Amygdala (tissue), 56 donors: ENCODE data around the gene PLCB1.

Experiments used
- DNase-seq, 56 donors: peaks; one replicate each; lab custom pipeline; 2025; lab: John Stamatoyannopoulos, UW

Gene PLCB1

DNA sequence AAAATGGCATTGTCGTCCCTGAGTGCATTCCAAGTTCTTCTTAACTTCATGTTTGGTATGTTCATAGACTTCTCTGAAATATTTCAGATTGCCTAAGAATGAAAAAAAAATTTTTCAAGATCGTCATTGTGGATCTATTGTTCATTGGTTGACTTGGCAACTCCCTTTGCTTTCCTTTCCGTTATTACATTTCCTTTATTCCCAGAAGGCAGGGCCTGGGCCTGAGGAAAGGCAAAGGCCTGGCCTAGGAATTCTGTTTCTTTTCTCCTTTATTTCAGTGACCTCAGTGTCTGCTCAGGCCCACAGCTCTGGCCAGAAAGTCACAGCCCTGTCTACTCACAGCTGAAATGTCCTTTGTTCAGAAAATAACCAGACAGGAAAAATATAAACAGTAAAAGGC is 535.2 kb downstream of the PLCB1 start:
- no peak for DNase-seq

DNA sequence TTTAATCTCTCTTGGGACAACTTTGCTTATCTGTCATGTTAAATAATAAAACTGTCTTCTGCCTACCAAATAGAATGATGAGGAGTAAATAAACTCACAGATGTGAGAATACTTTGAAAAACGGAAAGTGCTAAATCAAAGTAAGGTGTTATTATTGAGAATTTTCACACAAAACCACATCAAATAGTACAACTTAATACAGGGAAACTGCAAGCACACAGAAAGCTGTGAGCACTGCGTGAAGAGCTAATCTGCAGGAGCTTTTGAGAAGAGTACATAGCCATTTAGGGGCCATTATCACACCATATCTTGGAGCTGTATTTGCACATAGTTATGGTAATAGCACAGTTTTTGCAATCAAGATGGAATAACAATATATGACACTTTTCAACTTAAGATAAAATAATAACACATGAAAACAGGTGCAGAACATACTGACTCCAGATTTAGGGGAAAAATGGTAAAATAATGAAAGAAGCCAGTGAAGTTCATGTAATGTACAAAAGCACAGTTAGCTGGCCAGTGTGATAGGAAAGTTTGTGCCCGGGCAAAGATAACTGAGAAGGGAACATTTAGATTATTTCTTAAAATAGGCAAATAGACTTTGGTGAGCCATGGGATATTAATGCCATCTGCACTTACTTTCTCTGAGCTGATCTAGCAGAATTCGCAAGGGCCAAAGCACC is 538.3 kb downstream of the PLCB1 start:
- no peak for DNase-seq

DNA sequence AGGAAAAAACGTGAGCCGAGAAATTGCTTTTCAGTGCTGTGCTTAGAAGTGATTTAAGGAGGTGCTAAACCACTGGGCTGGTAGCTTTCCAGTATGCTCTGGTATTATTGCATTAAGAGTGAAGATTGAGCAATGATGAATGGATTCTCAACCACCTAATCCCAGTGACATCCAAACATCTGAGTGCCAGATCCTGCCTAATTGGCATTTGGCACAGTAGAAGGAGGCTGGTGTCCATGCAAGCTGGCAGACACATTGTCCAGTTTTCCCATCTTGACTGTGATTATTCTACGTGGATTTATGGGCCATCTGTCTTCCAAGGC is 538.8 kb downstream of the PLCB1 start:
- no peak for DNase-seq

GRCh38 chr20:8671370-8671961 is 539.4 kb downstream of the PLCB1 start:
- no peak for DNase-seq

GRCh38 chr20:8673116-8673515 is 541.0 kb downstream of the PLCB1 start:
- no peak for DNase-seq

- no peak for DNase-seq
These were observed 543.8 kb downstream of the PLCB1 start for GRCh38 chr20:8675896-8676295.

DNA sequence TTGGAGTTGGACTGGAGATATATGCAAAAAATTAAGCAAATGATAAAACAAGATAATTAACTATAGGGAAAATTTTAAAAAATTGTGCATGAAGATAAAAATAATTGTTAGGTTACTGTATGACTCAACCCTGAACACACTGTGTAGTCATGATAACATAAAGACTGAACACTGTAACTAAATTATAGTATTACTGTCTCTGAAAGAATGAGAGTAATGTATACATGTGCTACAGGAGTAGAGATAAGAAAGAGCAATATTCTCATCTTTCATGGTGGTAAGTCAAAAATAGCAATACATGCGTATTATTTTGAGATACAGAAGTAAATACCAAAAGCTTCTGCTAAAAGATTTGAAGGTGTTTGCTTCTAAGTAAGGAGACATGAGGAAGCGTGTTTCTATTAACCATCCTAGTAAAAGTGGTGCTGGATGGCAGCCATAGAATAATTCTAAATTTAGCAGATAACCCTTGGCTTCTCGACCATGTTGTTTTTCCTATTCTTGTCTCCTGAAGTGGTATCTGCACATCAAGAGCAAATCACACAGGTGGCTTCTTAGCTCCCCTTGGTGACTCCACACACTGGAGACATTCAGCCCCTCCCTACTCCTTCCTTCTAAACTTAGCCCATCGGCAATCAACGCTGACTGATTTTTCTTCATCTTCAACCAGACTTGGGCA is 546.2 kb downstream of the PLCB1 start:
- DNase-seq: no peak

DNA sequence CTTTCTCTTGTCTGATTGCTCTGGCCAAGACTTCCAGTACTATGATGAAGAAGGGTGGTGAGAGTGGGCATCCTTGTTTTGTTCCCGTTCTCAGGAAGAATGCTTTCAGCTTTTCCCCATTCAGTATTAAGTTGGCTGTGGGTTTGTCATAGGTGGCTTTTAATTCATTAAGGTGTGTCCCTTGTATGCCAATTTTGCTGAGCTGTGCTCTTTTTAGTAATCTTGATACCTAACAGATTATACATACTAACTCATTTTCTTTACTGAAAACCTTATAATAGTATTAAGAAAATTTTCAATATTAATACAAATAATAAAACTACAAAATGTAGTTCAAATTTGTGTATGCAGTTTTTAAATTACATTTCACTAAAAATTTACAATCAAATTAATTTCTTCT is 557.3 kb downstream of the PLCB1 start:
- no peak for DNase-seq

DNA sequence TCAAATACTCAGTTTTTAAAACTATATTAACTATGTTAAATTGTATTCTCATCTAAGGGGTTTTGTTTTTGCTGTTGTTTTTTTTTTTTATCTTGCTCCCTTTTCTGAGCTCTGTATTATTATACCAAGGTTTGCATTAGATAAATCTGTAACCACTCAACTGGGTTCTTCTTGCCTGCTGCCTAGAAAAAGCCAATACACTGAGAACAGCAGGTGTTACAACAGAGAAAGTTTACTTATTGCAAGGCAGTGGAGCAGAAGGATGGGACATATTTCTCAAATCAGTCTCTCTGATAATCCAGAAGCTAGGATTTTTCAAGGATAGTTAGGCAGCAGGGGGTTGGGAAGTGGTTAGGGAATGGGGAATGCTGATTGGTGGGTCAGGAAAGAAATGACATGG is 558.0 kb downstream of the PLCB1 start:
- no peak for DNase-seq

DNA sequence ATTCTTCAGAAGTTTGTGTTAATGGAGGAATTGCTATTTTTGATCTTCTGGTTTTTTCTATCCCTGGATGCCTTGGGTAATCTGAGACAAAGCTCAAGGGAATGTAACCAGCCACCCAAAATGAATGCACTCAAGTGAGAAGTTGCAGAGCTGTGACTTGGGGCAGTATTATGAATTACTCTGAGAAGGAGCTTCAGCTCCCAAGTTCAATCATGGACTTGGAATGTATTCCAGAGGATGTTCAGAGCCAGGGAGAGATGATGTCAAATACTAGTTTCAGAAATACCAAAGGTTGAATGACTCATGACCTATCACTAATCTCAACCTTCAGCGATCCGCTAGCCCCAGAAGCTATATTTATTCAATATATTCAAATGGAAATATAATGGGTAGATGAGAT is 561.6 kb downstream of the PLCB1 start:
- no peak for DNase-seq

- no peak for DNase-seq
These were observed 568.7 kb downstream of the PLCB1 start for GRCh38 chr20:8700756-8701155.

GRCh38 chr20:8706961-8707700 is 575.1 kb downstream of the PLCB1 start:
- no peak for DNase-seq

GRCh38 chr20:8709627-8710026 is 577.6 kb downstream of the PLCB1 start:
- DNase-seq: no peak

DNA sequence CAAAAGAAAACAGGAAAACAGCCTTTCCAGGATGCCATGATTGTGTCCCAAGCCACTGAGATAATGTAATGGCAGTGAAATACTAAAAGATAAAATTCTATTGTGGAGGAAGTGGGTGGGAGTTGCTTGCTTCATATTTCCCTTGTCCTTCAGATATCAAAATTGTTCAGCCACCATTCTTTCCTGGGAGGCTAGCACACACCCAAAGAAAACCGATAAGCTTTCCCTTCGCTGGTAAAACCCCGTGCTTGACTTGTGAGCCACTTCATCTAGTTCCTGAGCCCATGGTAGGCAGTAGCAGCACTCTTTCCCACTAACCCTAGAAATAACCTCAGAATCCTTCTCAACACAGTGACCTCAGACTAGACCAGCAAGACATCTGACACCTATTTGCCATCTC is 579.4 kb downstream of the PLCB1 start:
- no peak for DNase-seq

GRCh38 chr20:8714206-8714605 is 582.1 kb downstream of the PLCB1 start:
- no peak for DNase-seq

GRCh38 chr20:8718279-8718678 is 586.2 kb downstream of the PLCB1 start:
- no peak for DNase-seq

DNA sequence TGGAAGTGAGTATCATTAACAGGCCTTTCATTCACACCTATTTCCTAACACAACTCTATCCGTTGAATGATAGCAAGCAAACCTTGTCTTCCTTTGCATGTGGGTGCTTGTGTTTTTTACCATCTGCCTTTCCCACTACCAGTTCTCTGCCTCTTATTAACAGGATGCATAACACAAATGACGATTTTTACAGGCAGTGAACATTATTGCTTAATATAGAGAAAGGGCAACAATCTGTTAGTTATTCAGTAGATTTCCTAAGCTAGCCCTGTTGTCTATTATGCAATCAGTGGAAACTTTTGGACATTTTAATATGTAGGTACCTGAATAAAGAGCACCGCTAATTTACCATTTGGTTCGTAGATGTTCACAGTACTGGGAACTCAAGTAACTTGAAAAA is 588.0 kb downstream of the PLCB1 start:
- no peak for DNase-seq

DNA sequence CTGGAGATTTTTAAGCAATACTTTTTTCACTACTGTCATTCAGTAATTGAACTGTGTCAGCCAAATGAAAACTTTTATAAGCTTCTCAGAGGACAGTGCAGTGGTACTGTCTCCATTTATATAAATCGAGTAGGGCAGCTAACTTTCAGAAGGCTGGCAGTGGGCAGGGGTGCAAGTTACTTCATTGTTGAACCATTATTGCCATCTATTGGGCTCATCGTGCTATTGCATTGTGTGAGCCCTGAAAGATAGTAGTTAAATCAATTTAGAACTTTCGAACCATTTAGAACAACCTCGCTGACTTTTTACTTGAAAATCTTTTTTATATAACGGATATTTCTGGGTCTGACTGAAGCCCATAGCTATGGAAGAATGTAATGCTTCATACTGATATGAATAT is 589.0 kb downstream of the PLCB1 start:
- peak in 22 of 56 donors; percentile 1 to 65 (median 15) for DNase-seq

DNA sequence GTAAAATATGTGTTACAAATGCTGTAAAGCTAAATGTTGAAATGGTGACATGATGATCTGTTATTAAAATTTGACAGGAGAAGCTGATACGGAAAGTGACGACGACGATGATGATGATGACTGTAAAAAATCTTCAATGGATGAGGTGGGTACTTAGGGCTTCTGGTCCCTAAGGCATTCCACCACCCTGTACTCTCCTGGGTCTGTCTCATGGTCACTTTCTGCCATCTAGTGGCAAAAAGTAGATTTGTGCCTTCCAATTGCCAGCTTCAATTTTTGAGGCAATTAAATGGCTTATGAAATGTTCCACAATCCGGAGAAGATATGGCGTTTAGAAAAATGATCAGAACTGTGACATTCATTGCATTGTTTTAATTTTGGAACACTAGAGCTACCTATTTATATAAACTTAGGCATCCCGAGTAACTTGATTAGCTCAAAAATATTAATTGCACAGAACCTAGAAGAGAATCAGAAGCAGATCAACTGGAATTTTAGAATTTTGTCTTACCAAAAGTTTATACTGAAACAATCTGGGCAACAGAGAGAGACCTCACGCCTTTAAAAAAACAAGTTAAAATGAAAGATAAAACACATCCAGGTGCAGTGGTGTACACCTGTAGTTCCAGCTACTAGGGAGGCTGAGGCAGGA is 590.3 kb downstream of the PLCB1 start:
- peak in 23 of 56 donors; percentile 1 to 64 (median 12) for DNase-seq

DNA sequence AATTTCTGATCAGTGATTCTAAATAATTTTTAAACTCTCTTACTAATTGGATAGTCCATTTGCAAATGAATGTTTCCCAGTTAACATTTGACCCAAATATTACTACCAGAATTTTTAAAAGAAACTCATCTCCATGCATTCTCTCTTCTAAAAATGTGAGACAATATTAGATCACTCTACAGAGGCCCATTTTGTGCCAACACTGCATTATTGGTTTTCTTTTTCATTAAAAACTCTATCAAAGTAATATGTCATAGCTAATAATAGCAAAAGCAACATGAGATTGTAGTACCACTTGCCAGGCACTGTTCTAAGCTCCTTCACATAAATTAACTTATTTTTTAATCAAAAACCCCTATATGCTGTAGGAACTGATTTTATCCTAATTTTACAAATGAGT is 591.2 kb downstream of the PLCB1 start:
- DNase-seq: no peak

DNA sequence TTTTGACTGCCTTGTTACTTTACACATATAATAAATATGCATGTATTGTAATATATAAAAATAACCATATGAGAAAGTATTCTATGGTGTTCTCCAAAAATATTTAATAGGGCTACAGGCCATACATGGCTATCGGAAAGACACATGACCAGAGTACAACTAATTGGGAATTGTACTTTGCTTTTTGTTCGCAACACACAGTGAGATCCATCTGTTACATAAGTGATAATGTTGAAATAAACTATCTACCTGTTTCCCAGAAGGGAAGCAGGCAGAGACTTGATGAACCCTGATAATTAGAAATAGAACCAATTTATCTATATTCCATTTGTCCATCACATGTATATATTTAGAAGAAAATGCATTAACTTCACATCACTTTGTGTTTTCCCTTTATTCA is 592.8 kb downstream of the PLCB1 start:
- no peak for DNase-seq
